K562 (cell line): ENCODE measurements around the gene LRRC74B. TPM values are rescaled to one million over a fixed set of nuclear protein-coding genes. Genes with fewer than 3 reads are reported as not detected.
A peak's percentile ranks its signal among the peaks of the same experiment; 100 is the strongest.

Source experiments
- BMI1 ChIP-seq: fragments of 150-350 bp; IDR thresholded peaks from 2 replicates; pipeline ENCODE4 v1.6.1; 2014; ENCODE audit warnings: low read length
- CCNT2 ChIP-seq: IDR thresholded peaks from 2 replicates; pipeline ENCODE4 v1.6.1; 2011; ENCODE audit warnings: borderline replicate concordance, low read depth, mild to moderate bottlenecking, moderate library complexity, mixed read lengths, low read length; ENCODE audit not compliant: insufficient read length; ENCODE audit errors: extremely low read depth
- ETS2 ChIP-seq: IDR thresholded peaks from 2 replicates; pipeline ENCODE4 v1.6.1; 2016; ENCODE audit warnings: borderline replicate concordance, missing genetic modification characterization, mild to moderate bottlenecking, moderate library complexity, missing compliant biosample characterization; ENCODE audit not compliant: poor library complexity, severe bottlenecking
- GATAD2A ChIP-seq: fragments of 450-650 bp; IDR thresholded peaks from 2 replicates; pipeline ENCODE4 v1.6.1; 2017
- HIVEP1 ChIP-seq: fragments of 250-450 bp; sonication (Bioruptor Pico); IDR thresholded peaks from 2 replicates; pipeline ENCODE4 v1.4.0; 2020; ENCODE audit warnings: mild to moderate bottlenecking
- PHF21A ChIP-seq: fragments of 450-650 bp; IDR thresholded peaks from 2 replicates; pipeline ENCODE4 v1.6.1; 2017; ENCODE audit warnings: low read depth, borderline replicate concordance
- PML ChIP-seq: IDR thresholded peaks from 2 replicates; pipeline ENCODE4 v1.6.1; 2012; ENCODE audit warnings: low read length, inconsistent platforms
- SMAD3 ChIP-seq: fragments of 450-650 bp; formaldehyde crosslinking; conservative IDR thresholded peaks from 2 replicates; pipeline ENCODE4 v1.4.0; 2020; ENCODE audit warnings: mild to moderate bottlenecking
- SRSF9 ChIP-seq: fragments of 200-400 bp; formaldehyde crosslinking; IDR thresholded peaks from 2 replicates; pipeline ENCODE4 v1.6.1; 2017; ENCODE audit warnings: low read depth, low read length, borderline replicate concordance
- STAG1 ChIP-seq: sonication (generic); formaldehyde crosslinking; IDR thresholded peaks from 2 replicates; pipeline ENCODE4 v1.5.0; 2020; ENCODE audit warnings: missing genetic modification reagents, borderline replicate concordance
- TBP ChIP-seq: optimal IDR thresholded peaks from 2 replicates; pipeline ENCODE3; 2011; ENCODE audit warnings: low read depth, low read length, improper control_type of control experiment
- ZBTB17 ChIP-seq: fragments of 450-650 bp; formaldehyde crosslinking; IDR thresholded peaks from 2 replicates; pipeline ENCODE4 v1.4.0; 2020; ENCODE audit warnings: mild to moderate bottlenecking
- ZFP1 ChIP-seq: fragments of 450-650 bp; formaldehyde crosslinking; IDR thresholded peaks from 2 replicates; pipeline ENCODE4 v1.4.0; 2020; ENCODE audit warnings: mild to moderate bottlenecking, mixed read lengths
- ZFP36 ChIP-seq: fragments of 150-350 bp; IDR thresholded peaks from 2 replicates; pipeline ENCODE4 v1.6.1; 2018; ENCODE audit warnings: low read length, low read depth; ENCODE audit not compliant: partially characterized antibody
- ZKSCAN8 ChIP-seq: fragments of 200-800 bp; sonication (Bioruptor generic); IDR thresholded peaks from 2 replicates; pipeline ENCODE4 v1.6.1; 2016; ENCODE audit warnings: missing genetic modification characterization, missing compliant biosample characterization
- ZNF274 ChIP-seq: IDR thresholded peaks from 2 replicates; pipeline ENCODE4 v1.6.1; 2011; ENCODE audit warnings: low read depth, mild to moderate bottlenecking, low read length, moderate library complexity, borderline replicate concordance
- ZNF324 ChIP-seq: fragments of 250-450 bp; sonication (Bioruptor Pico); IDR thresholded peaks from 2 replicates; pipeline ENCODE4 v1.4.0; 2020; ENCODE audit warnings: mild to moderate bottlenecking
- ZNF75A ChIP-seq: fragments of 450-650 bp; formaldehyde crosslinking; IDR thresholded peaks from 2 replicates; pipeline ENCODE4 v1.4.0; 2020; ENCODE audit warnings: mild to moderate bottlenecking
- polyA plus RNA-seq, 8 experiments: library from polyadenylated mRNA; depleted of rRNA in 4 of 8; stranded (reverse) in 5 of 8; unstranded in 3 of 8; fragments of >200 nt; fragmentation: Nextera tagmentation in 2 of 8; fragmentation: Illumina TruSeq in 1 of 8; extraction: Ambion mirVana in 2 of 8; extraction: Trizol in 1 of 8; gene quantifications; 2 replicates each; pipeline versions ENCODE4 v1.2.1 to v1.2.3, GENCODE V29; 2011 to 2014; ENCODE audit warnings: inconsistent platforms in 1 of 8, missing spikeins in 1 of 8
- total RNA-seq, 7 experiments: library from RNA; depleted of rRNA in 6 of 7; stranded (reverse); fragments of >200 nt in 6 of 7; fragmentation: Illumina TruSeq in 2 of 7; extraction: Trizol in 2 of 7; gene quantifications; 2 replicates each; pipeline versions ENCODE4 v1.2.1 to v1.2.3, GENCODE V29; 2011 to 2021; ENCODE audit warnings: low replicate concordance in 1 of 7
- TF ChIP-seq, protein P1 (sequence below), 2 experiments: fragments of 450-650 bp in 1 of 2; sonication (generic) in 1 of 2; formaldehyde crosslinking in 1 of 2; IDR thresholded peaks in 1 of 2; conservative IDR thresholded peaks in 1 of 2; 2 replicates each; pipeline versions ENCODE4 v1.6.1 to v1.8.1; 2016 to 2023; ENCODE audit warnings: mild to moderate bottlenecking in 2 of 2, moderate library complexity in 2 of 2, inconsistent platforms in 1 of 2, missing genetic modification reagents in 1 of 2
- TF ChIP-seq, protein P2 (sequence below): fragments of 450-650 bp; IDR thresholded peaks from 2 replicates; pipeline ENCODE4 v1.6.1; 2017; ENCODE audit warnings: mild to moderate bottlenecking, moderate library complexity
- TF ChIP-seq, protein P3 (sequence below): fragments of 250-450 bp; sonication (Bioruptor Pico); IDR thresholded peaks from 2 replicates; pipeline ENCODE4 v1.4.0; 2020
- TF ChIP-seq, protein P4 (sequence below): sonication (generic); formaldehyde crosslinking; IDR thresholded peaks from 2 replicates; pipeline ENCODE4 v1.8.1; 2022; ENCODE audit warnings: missing genetic modification reagents

LRRC74B gene
- total and polyA plus RNA-seq, 9 of the 15 experiments (the other 6 are each of a cell fraction or from before 2014, with no cell fraction given), result not detected

DNA sequence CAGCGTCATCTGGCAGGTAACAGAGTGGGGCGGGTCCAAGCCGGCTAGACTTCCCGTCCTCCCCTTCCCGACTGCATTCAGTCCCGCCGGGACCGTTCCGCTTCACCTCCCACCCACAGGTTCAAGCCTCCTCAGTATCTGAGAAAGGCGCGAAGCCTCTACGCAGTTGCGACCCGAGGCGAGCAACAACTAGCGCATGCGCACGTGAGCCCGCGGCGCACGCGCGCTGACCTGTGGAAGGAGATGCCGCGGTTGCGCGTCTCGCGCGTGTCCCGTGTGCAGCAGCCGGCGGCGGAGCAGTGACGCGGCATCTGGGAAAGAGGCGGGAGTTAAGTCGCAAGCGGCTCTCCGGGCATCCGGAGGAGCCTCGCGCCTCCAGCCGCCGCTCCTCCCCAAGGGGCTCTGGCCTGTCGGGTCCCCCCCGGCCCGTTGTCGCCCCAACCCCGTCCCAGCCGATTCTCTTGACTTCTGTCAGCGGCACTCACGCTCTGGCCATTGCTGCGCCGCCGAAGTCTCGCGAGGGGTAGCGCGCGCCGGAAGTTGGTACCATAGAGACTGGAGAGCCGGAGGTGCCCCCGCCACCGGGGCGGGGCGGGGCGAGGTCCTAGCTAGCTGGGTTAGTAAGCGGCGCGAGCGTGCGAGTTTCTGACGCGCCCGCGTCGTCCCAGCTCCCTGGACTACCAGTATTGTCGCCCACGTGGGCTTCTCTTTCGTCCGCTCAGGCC, 44.0 kb upstream of the LRRC74B start, which contains the start of gene THAP7 (continued):
- TF ChIP-seq, protein P1, sequence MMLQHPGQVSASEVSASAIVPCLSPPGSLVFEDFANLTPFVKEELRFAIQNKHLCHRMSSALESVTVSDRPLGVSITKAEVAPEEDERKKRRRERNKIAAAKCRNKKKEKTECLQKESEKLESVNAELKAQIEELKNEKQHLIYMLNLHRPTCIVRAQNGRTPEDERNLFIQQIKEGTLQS (IDR thresholded peaks at IDR 0.05), result no peak
- TF ChIP-seq, protein P1 (CRISPR knock-in tag; conservative IDR thresholded peaks at IDR 0.05), result peak; percentile 97
- peak; percentile 51 for TF ChIP-seq ZNF324
- peak; percentile 35 for TF ChIP-seq ZFP36
- TF ChIP-seq TBP, result no peak
- TF ChIP-seq, protein P2, sequence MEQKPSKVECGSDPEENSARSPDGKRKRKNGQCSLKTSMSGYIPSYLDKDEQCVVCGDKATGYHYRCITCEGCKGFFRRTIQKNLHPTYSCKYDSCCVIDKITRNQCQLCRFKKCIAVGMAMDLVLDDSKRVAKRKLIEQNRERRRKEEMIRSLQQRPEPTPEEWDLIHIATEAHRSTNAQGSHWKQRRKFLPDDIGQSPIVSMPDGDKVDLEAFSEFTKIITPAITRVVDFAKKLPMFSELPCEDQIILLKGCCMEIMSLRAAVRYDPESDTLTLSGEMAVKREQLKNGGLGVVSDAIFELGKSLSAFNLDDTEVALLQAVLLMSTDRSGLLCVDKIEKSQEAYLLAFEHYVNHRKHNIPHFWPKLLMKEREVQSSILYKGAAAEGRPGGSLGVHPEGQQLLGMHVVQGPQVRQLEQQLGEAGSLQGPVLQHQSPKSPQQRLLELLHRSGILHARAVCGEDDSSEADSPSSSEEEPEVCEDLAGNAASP, result no peak
- TF ChIP-seq STAG1 (CRISPR knock-in tag), result no peak
- peak; percentile 82 for TF ChIP-seq ZBTB17
- no peak for TF ChIP-seq ETS2 (tag)
- TF ChIP-seq ZKSCAN8 (CRISPR knock-in tag), result no peak
- TF ChIP-seq, protein P3, sequence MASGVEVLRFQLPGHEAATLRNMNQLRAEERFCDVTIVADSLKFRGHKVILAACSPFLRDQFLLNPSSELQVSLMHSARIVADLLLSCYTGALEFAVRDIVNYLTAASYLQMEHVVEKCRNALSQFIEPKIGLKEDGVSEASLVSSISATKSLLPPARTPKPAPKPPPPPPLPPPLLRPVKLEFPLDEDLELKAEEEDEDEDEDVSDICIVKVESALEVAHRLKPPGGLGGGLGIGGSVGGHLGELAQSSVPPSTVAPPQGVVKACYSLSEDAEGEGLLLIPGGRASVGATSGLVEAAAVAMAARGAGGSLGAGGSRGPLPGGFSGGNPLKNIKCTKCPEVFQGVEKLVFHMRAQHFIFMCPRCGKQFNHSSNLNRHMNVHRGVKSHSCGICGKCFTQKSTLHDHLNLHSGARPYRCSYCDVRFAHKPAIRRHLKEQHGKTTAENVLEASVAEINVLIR (CRISPR knock-in tag), result peak; percentile 97
- 0 out of 2 replicates have a peak, but pooled peaks have one; percentile 49 for TF ChIP-seq BMI1
- TF ChIP-seq CCNT2, result no peak
- TF ChIP-seq PML, result no peak
- peak; percentile 96 for TF ChIP-seq SMAD3 (CRISPR knock-in tag)
- TF ChIP-seq PHF21A, result no peak
- peak; percentile 76 for TF ChIP-seq ZFP1 (CRISPR knock-in tag)
- TF ChIP-seq, protein P4, sequence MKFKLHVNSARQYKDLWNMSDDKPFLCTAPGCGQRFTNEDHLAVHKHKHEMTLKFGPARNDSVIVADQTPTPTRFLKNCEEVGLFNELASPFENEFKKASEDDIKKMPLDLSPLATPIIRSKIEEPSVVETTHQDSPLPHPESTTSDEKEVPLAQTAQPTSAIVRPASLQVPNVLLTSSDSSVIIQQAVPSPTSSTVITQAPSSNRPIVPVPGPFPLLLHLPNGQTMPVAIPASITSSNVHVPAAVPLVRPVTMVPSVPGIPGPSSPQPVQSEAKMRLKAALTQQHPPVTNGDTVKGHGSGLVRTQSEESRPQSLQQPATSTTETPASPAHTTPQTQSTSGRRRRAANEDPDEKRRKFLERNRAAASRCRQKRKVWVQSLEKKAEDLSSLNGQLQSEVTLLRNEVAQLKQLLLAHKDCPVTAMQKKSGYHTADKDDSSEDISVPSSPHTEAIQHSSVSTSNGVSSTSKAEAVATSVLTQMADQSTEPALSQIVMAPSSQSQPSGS (CRISPR knock-in tag), result no peak
- peak; percentile 55; the same call in 1 of the 2 replicates for TF ChIP-seq ZNF75A
- no peak for TF ChIP-seq GATAD2A
- peak; percentile 69; the same call in 1 of the 2 replicates for TF ChIP-seq ZNF274
- TF ChIP-seq HIVEP1 (CRISPR knock-in tag), result 0 out of 2 replicates have a peak, but pooled peaks have one; percentile 88
- no peak for TF ChIP-seq SRSF9
